GM18868 (cell line): ENCODE measurements around the gene ADGB.

Experiments used
- ATAC-seq: cut with Tn5 transposase; IDR thresholded peaks from one replicate; pipeline ENCODE4 v1.9.1; 2021; ENCODE audit warnings: mild to moderate bottlenecking, moderate library complexity; ENCODE audit not compliant: unreplicated experiment

The ADGB gene

DNA sequence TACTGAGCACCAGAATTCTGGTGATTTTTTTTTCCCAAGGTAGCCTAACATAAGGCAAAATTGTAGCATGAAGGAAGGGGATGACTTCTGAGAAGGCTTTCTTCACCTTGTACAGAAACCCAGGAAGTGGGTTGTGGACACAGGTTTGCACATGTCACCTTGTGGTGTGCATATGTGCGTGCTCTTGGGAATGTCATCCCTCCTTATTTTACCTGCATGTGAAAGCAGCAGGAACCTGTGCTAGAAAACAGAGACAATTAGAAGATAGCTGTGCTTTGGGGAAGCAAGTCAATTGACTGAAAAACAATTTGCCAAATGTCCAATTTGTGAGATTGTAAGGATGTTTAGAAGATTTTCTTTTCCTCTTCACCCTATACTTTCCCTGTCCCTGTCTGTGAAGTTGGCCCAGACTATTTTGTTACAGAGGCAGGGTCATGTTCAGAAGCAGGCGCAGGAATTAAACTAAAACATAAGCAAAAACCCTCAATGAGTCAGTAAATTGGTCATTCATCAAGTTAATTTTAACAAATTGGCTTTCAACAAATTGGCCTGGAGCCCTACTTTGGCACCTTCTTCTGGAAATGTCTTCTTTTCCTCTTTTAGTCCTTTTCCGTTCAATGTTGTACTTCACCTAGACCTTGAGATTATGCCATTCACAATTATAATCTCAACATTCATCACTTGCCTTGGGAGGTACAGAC, 261.2 kb downstream of the ADGB start:
- no peak for ATAC-seq

DNA sequence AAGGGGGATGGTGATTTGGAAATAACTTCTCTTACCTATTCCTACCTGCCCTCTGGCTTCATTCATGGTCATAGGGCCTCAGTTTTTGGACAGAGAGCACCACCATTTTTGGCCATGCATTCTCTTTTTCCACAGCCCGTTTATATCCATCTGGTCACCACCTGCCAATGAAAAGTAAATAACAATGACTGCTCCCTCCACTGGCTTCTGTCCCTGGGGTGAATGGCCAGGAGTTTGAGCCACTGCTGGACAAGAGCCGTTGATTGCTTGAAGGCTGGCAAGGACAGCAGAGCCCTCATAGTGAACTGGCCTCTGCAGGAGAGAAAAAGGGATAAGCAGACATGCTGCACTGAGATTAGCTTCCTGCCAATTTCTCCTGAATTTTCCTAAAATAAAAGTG, 261.8 kb downstream of the ADGB start:
- no peak for ATAC-seq

DNA sequence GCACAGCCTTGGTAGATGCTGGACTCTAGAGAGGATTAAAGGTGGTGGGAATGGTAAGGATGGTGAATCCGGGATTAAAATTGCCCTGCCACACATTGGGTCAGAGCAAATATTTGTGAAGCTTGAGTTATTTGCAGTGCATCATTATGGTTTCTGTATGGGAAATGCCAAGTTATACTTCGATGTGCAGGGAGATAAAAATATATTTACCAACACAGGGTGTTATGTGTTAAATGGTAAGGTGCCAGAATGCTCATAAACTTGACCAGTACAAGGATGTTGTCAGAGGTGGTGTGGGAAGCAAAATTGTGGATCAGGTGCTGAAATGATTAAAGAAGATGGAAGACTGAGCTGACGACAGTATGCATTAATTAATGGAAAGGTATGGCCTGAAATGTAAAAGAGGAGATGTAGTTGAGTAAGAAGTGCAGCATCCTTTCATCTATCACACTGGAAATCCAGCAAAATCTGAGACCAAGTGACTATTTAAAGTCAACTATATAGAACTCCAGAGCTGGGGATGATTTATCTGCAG, 262.3 kb downstream of the ADGB start:
- no peak for ATAC-seq

DNA sequence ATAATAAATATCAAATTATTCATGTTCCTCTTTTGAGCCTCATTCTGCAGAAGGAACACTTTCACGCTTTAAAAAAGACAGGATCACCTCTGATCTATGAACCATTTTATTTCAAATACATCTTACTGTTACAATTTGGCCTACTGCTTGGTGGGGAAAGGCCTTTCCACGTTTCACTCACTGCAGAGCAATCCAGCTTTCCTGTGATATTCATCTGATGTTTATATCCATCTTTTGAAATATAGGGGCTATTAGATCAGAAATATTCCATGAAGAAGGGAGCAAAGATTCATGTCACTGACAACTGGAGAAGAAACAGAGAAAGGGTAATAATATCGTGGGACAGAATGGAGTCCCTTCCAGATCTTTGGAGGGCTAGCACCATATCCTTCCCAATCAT, 262.9 kb downstream of the ADGB start:
- no peak for ATAC-seq

DNA sequence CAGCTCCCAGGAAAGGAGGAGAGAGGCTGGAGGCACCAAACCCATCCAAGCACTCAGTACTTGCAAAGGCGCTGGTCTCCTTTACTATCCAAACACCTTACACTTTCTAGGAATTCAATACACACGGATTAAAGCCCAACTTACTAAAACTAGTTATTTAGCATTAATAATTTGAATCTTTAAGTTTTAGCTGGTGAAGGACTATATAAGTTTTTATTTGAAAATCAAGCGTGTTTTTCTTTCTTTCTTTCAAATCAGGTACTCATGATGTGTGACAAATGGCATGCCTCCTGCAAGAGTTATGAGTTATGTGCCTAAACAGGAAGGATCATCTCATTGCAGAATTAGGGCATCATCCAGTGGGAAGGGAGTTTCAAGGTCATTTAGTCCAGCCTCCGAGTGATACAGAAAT, 263.7 kb downstream of the ADGB start:
- ATAC-seq, result no peak

DNA sequence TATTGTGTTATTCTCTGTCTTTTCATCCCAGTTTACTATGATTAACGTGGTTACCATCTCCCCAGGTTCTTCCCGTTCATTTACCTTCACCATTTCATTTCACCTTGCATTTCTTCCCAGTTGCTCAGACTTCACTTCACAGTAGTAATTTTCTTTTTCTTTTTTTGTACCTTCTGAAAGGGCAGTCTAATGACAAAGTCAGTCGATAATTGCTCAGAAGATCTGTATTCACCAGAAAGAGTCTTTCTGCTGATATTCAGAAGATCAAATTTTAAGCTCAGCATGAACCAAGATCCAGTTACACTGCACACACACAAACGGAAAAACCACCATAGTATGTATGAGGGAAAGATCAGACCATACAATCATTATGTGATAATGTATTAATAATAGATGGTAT, 265.5 kb downstream of the ADGB start:
- ATAC-seq, result no peak

DNA sequence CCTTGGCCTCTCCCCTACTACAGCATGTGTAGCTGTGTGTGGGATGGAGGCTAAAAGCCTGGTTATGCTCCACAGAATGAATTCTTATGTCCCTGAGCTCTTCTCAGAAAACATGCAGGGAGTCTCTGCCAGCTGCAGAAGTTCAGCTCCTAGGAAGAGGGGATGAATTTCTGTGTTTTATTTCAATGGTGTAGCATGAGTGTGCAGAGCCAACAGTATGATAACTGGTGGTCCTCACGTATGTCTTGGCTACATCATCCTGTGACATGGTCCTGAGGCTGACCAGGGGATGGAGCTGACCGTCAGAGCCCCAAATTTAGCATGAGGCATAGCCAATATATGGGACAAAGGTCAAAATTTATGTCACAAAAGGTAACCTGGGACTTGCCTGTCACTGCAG, 266.1 kb downstream of the ADGB start:
- no peak for ATAC-seq
